ENCODE results near the gene ACOT8. TPM values are rescaled to one million over a fixed set of nuclear protein-coding genes. Genes with fewer than 3 reads are reported as not detected.

Gene ACOT8
- total and polyA plus RNA-seq, 2 donors (not counting 3 experiments of a cell fraction or from before 2014, with no cell fraction given) = 15.5 to 50.9 TPM

DNA sequence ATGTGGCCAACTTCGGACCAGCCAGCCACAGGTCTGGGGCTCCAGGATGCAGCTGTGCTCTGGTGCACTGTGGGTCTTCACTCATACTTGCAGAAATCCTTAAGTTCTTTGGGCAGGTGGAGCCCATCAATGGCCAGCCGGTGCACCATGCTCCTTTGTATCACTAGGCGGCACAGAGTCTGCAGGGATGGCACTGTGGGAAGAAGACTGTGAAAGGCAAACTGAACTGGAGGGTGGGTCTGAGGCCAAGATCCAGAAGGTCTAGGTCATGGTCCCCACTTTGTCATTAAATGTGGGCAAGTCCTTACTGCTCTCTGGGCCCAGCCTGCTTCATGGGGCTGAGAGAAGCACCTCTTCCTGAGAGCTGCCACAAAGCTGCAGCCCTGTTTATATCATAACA lies 31.5 kb upstream of the ACOT8 start:
- ChIA-PET CTCF (interaction anchor here (0.9 to 4.9 kb wide), 4 partner anchors 8 to 82 kb away, joined by 3 to 35 read pairs (median 14); partner anchors contain the start of genes ZNF335 and ZSWIM1), POLR2A (interaction anchor here (3.5 kb wide), 1 partner anchor 45 kb away, joined by 26 read pairs; the partner anchor contains the start of gene PCIF1)
- dilution Hi-C loops (cut with MboI; ENCODE audit: extremely low pct_ligation_motif_present, low sequenced_read_pairs) (no loop called here), intact Hi-C loops (cut with micrococcal nuclease) (no loop called here)
- no peaks in the 10 kb centered on the region for H4K20me1 ChIP-seq (replicated peaks; ENCODE audit: control insufficient read depth, extremely low read depth, insufficient read depth, low read length)
- no peaks in the 10 kb centered on the region for H3K9me1 ChIP-seq (replicated peaks; ENCODE audit: control insufficient read depth, extremely low read depth, insufficient read depth, low read length)
- peaks cover under 1 to 12% of the 10 kb centered on the region in 2 experiments for H3K36me3 ChIP-seq (ENCODE audit: control insufficient read depth in 2 of 2, extremely low read depth in 1 of 2, insufficient read depth in 2 of 2, low read length in 2 of 2)
- H2AFZ ChIP-seq (ENCODE audit: low read depth, low read length) = no peak overlapping the region
- no peak overlapping the region for H3K4me3 ChIP-seq (replicated peaks in 1 of 3; ENCODE audit: insufficient read depth in 1 of 3, low read depth in 1 of 3, low read length in 3 of 3)
- H3K27ac ChIP-seq (ENCODE audit: insufficient read depth, low read depth, low read length) = no peak overlapping the region
- peaks cover 4% of the 10 kb centered on the region for H3K79me2 ChIP-seq (ENCODE audit: control insufficient read depth, insufficient read depth, low read length)
- no TSS peak for BruUV-seq (replicated peaks)
- no peaks in the 10 kb centered on the region for H3K27me3 ChIP-seq (ENCODE audit: control insufficient read depth in 2 of 2, insufficient read depth in 2 of 2, low read length in 2 of 2)
- TF ChIP-seq, protein P1, sequence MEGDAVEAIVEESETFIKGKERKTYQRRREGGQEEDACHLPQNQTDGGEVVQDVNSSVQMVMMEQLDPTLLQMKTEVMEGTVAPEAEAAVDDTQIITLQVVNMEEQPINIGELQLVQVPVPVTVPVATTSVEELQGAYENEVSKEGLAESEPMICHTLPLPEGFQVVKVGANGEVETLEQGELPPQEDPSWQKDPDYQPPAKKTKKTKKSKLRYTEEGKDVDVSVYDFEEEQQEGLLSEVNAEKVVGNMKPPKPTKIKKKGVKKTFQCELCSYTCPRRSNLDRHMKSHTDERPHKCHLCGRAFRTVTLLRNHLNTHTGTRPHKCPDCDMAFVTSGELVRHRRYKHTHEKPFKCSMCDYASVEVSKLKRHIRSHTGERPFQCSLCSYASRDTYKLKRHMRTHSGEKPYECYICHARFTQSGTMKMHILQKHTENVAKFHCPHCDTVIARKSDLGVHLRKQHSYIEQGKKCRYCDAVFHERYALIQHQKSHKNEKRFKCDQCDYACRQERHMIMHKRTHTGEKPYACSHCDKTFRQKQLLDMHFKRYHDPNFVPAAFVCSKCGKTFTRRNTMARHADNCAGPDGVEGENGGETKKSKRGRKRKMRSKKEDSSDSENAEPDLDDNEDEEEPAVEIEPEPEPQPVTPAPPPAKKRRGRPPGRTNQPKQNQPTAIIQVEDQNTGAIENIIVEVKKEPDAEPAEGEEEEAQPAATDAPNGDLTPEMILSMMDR (IDR thresholded peaks at IDR 0.05; ENCODE audit: extremely low read depth in 1 of 2, insufficient read depth in 1 of 2, low read depth in 1 of 2, low read length in 2 of 2) = no peak
- no peak for TF ChIP-seq POLR2A (IDR thresholded peaks at IDR 0.05; ENCODE audit: low read depth, low read length)
- no peaks in the 10 kb centered on the region for H3K9me3 ChIP-seq (replicated peaks; ENCODE audit: control insufficient read depth, insufficient read depth, low read length)
- H3K4me2 ChIP-seq (ENCODE audit: insufficient read depth, low read length) = no peak overlapping the region
- FAIRE-seq (no peak), DNase-seq (ENCODE audit: low read depth, low spot score) (no peak)
- H3K9ac ChIP-seq (replicated peaks; ENCODE audit: extremely low read depth, insufficient read depth, low read length) = no peak overlapping the region
- peaks cover 31% of the 10 kb centered on the region for H3K4me1 ChIP-seq (ENCODE audit: control insufficient read depth, extremely low read depth, insufficient read depth, low read length)

DNA sequence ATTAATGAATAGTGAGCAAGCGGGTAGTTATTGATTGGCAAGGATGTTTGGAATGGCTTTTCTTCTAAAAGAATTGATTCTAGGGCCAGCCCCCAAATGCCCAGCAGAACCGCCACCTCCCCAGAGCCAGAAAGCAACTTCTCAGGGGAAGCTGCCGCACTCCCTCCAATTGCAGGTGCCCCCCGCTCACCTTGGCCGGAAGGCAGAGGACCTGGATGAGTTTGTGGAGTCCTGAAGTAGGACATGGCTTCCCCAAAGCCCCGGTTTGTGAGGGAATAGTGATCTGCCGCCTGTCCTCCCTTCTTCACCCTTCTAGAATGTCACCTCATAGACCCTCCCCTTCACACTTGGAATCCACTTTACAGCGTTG lies 30.1 kb upstream of the ACOT8 start, which contains the start of gene SPATA25:
Gene SPATA25, minus strand, starts transcription at position 277 of the 370 bp plus-strand sequence. Its CDS starts 32 bp downstream, at position 245.
- ChIA-PET CTCF (interaction anchor here (1.5 kb wide), 1 partner anchor 63 kb away, joined by 4 read pairs; no protein-coding TSS in a partner anchor), POLR2A (no interaction called here)
- H3K4me3 ChIP-seq (replicated peaks in 1 of 3; ENCODE audit: insufficient read depth in 1 of 3, low read depth in 1 of 3, low read length in 3 of 3) = no peak within 1 kb of the TSS
- no peak for FAIRE-seq
- no peaks in the 10 kb centered on the region for H4K20me1 ChIP-seq (replicated peaks; ENCODE audit: control insufficient read depth, extremely low read depth, insufficient read depth, low read length)
- H3K9me3 ChIP-seq (replicated peaks; ENCODE audit: control insufficient read depth, insufficient read depth, low read length) = no peaks in the 10 kb centered on the region
- intact Hi-C loops (cut with micrococcal nuclease) = no loop called here
- H2AFZ ChIP-seq (ENCODE audit: low read depth, low read length) = no peak within 1 kb of the TSS
- H3K79me2 ChIP-seq (ENCODE audit: control insufficient read depth, insufficient read depth, low read length) = peaks cover 12% of the 10 kb centered on the region
- DNase-seq (ENCODE audit: low read depth, low spot score) = no peak
- BruUV-seq (replicated peaks) = no TSS peak
- H3K9ac ChIP-seq (replicated peaks; ENCODE audit: extremely low read depth, insufficient read depth, low read length) = no peak within 1 kb of the TSS
- H3K4me1 ChIP-seq (ENCODE audit: control insufficient read depth, extremely low read depth, insufficient read depth, low read length) = peaks cover 25% of the 10 kb centered on the region
- TF ChIP-seq, protein P1 (IDR thresholded peaks at IDR 0.05; ENCODE audit: extremely low read depth in 1 of 2, insufficient read depth in 1 of 2, low read depth in 1 of 2, low read length in 2 of 2) = no peak
- no peak for TF ChIP-seq EZH2 (IDR thresholded peaks at IDR 0.05; ENCODE audit: borderline replicate concordance, low read depth, low read length, severe bottlenecking)
- no peak for TF ChIP-seq JUN (IDR thresholded peaks at IDR 0.05; ENCODE audit: borderline replicate concordance, insufficient read depth, insufficient read length, low read depth)
- TF ChIP-seq GATA2 (IDR thresholded peaks at IDR 0.05; ENCODE audit: insufficient read depth, insufficient read length, low read depth, low read length) = no peak
- no peak for TF ChIP-seq POLR2A (IDR thresholded peaks at IDR 0.05; ENCODE audit: low read depth, low read length)
- no peak for TF ChIP-seq FOS (IDR thresholded peaks at IDR 0.05; ENCODE audit: borderline replicate concordance, insufficient read depth, low read length)
- peaks cover 4 to 17% of the 10 kb centered on the region in 2 experiments for H3K36me3 ChIP-seq (ENCODE audit: control insufficient read depth in 2 of 2, extremely low read depth in 1 of 2, insufficient read depth in 2 of 2, low read length in 2 of 2)
- no peaks in the 10 kb centered on the region for H3K9me1 ChIP-seq (replicated peaks; ENCODE audit: control insufficient read depth, extremely low read depth, insufficient read depth, low read length)
- no peak within 1 kb of the TSS for H3K27ac ChIP-seq (ENCODE audit: insufficient read depth, low read depth, low read length)
- dilution Hi-C loops (cut with MboI; ENCODE audit: extremely low pct_ligation_motif_present, low sequenced_read_pairs) = no loop called here
- no peak within 1 kb of the TSS for H3K4me2 ChIP-seq (ENCODE audit: insufficient read depth, low read length)
- H3K27me3 ChIP-seq (ENCODE audit: control insufficient read depth in 2 of 2, insufficient read depth in 2 of 2, low read length in 2 of 2) = no peaks in the 10 kb centered on the region
